HCT116 (cell line): ENCODE measurements around the gene CBFA2T3. TPM values are rescaled to one million over a fixed set of nuclear protein-coding genes. Genes with fewer than 3 reads are reported as not detected.

Source experiments
- ATAC-seq: fragments of 200-7000 bp; cut with Tn5 transposase; 2 replicates; pipeline ENCODE4 v1.9.1; 2020; ENCODE audit warnings: mild to moderate bottlenecking, moderate library complexity
- BruUV-seq: library from RNA; stranded (reverse); fragments of 400-500 nt; replicated peaks from 2 replicates; lab custom pipeline; 2021; lab: Mats Ljungman, UMichigan
- CTCF ChIA-PET: fragments of 300-600 bp; sonication (Branson Sonifier 250); formaldehyde crosslinking; loops from one replicate; lab custom pipeline; 2021; ENCODE audit warnings: antibody characterized with exemption; lab: Charles Lee
- POLR2A ChIA-PET: fragments of 300-600, 350-600 bp; sonication (Branson Sonifier 250); formaldehyde crosslinking; loops from one replicate; lab custom pipeline; 2021; ENCODE audit warnings: antibody characterized with exemption; lab: Charles Lee
- RAD21 ChIA-PET, 2 experiments: fragments of 300-600 bp; sonication (Branson Sonifier 250); formaldehyde crosslinking; loops; one replicate each; lab custom pipeline; 2023; ENCODE audit warnings: low total read pairs in 2 of 2; ENCODE audit not compliant: uncharacterized antibody in 2 of 2, unreplicated experiment in 2 of 2, low non-redundant PET in 1 of 2; lab: Charles Lee
- DNase-seq: peaks from one replicate; pipeline ENCODE4 v3.0.0-alpha.2; 2010; ENCODE audit warnings: low read depth, low spot score
- H2AFZ ChIP-seq: fragments of 200-600 bp; shearing (Covaris generic), sonication (generic); 2 replicates; pipeline ENCODE4 v1.6.1; 2017; ENCODE audit warnings: low read depth, mixed run types, mixed read lengths, antibody characterized with exemption, low read length; ENCODE audit not compliant: poor library complexity, severe bottlenecking
- H3K27ac ChIP-seq: 2 replicates; pipeline ENCODE4 v1.5.1; 2012; ENCODE audit warnings: low read depth, low read length
- H3K27me3 ChIP-seq: fragments of 200-600 bp; sonication (generic); 2 replicates; pipeline ENCODE4 v1.6.1; 2016; ENCODE audit warnings: mixed run types, low read length, mixed read lengths; ENCODE audit not compliant: insufficient read depth
- H3K36me3 ChIP-seq, 2 experiments: fragments of 200-500 bp in 1 of 2; fragments of 200-600 bp in 1 of 2; sonication (Bioruptor generic) in 1 of 2; sonication (generic) in 1 of 2; 2 replicates each; pipeline versions ENCODE4 v1.5.1 to v1.6.1; 2014 to 2016; ENCODE audit warnings: low read length in 2 of 2, inconsistent platforms in 1 of 2, mixed read lengths in 1 of 2, mixed run types in 1 of 2; ENCODE audit not compliant: insufficient read depth in 2 of 2, control insufficient read depth in 1 of 2
- H3K4me1 ChIP-seq, 2 experiments: fragments of 200-600 bp in 1 of 2; sonication (generic) in 1 of 2; 2 replicates each; pipeline versions ENCODE4 v1.5.1 to v1.6.1; 2012 to 2017; ENCODE audit warnings: low read length in 2 of 2, inconsistent platforms in 1 of 2, mild to moderate bottlenecking in 1 of 2, mixed read lengths in 1 of 2, mixed run types in 1 of 2, moderate library complexity in 1 of 2; ENCODE audit not compliant: insufficient read depth in 2 of 2, control insufficient read depth in 1 of 2
- H3K4me2 ChIP-seq: fragments of 200-600 bp; sonication (generic); 2 replicates; pipeline ENCODE4 v1.6.1; 2017; ENCODE audit warnings: mixed run types, low read length, mixed read lengths
- H3K4me3 ChIP-seq, 2 experiments: fragments of 200-600 bp in 1 of 2; sonication (generic) in 1 of 2; replicated peaks in 1 of 2; 2 replicates each; pipeline ENCODE4 v1.5.1; 2011 to 2016; ENCODE audit warnings: low read length in 2 of 2, control low read depth in 1 of 2, low read depth in 1 of 2, mild to moderate bottlenecking in 1 of 2, mixed read lengths in 1 of 2, mixed run types in 1 of 2
- H3K79me2 ChIP-seq: fragments of 200-600 bp; sonication (generic); 2 replicates; pipeline ENCODE4 v1.6.1; 2017; ENCODE audit warnings: mild to moderate bottlenecking, mixed run types, low read length, moderate library complexity, mixed read lengths; ENCODE audit not compliant: insufficient read depth
- H3K9ac ChIP-seq: fragments of 200-600 bp; sonication (generic); 2 replicates; pipeline ENCODE4 v1.6.1; 2016; ENCODE audit warnings: low read length, mixed read lengths
- H3K9me2 ChIP-seq: fragments of 200-600 bp; sonication (generic), shearing (Covaris generic); 2 replicates; pipeline ENCODE4 v1.6.1; 2017; ENCODE audit warnings: mixed run types, mild to moderate bottlenecking, moderate library complexity; ENCODE audit not compliant: insufficient read depth
- H3K9me3 ChIP-seq, 2 experiments: fragments of 200-500 bp in 1 of 2; fragments of 200-600 bp in 1 of 2; sonication (Bioruptor generic) in 1 of 2; sonication (generic) in 1 of 2; 2 replicates each; pipeline ENCODE4 v1.6.1; 2014 to 2017; ENCODE audit warnings: low read length in 2 of 2, mixed read lengths in 2 of 2, inconsistent platforms in 1 of 2, low read depth in 1 of 2, mild to moderate bottlenecking in 1 of 2, mixed run types in 1 of 2, moderate library complexity in 1 of 2; ENCODE audit not compliant: control insufficient read depth in 1 of 2, insufficient read depth in 1 of 2
- H4K20me1 ChIP-seq: fragments of 200-600 bp; sonication (generic), shearing (Covaris generic); 2 replicates; pipeline ENCODE4 v1.6.1; 2017; ENCODE audit warnings: mixed run types, mild to moderate bottlenecking, moderate library complexity; ENCODE audit not compliant: insufficient read depth
- CBX3 ChIP-seq: IDR thresholded peaks from 2 replicates; pipeline ENCODE4 v1.6.1; 2012; ENCODE audit warnings: low read depth
- EZH2 ChIP-seq: fragments of 200-600 bp; sonication (generic); IDR thresholded peaks from 2 replicates; pipeline ENCODE4 v1.6.1; 2017; ENCODE audit warnings: antibody characterized with exemption, mixed run types
- EZH2phosphoT487 ChIP-seq: fragments of 200-600 bp; IDR thresholded peaks from 2 replicates; pipeline ENCODE4 v1.6.1; 2018; ENCODE audit warnings: antibody characterized with exemption, borderline replicate concordance
- RAD21 ChIP-seq: IDR thresholded peaks from 2 replicates; pipeline ENCODE4 v1.6.1; 2012; ENCODE audit warnings: low read depth, mild to moderate bottlenecking
- SIN3A ChIP-seq: IDR thresholded peaks from 2 replicates; pipeline ENCODE4 v1.6.1; 2012; ENCODE audit warnings: low read depth
- TCF7L2 ChIP-seq: IDR thresholded peaks from 2 replicates; pipeline ENCODE4 v1.7.0; 2011; ENCODE audit warnings: borderline replicate concordance, inconsistent platforms; ENCODE audit not compliant: insufficient read depth, insufficient read length; ENCODE audit errors: extremely low read depth
- intact Hi-C: fragments of 100-400 bp; cut with micrococcal nuclease; formaldehyde crosslinking; loops from 2 replicates; pipeline ENCODE4 v1.10.0; 2022
- total RNA-seq: library from RNA; stranded (reverse); gene quantifications from one replicate; pipeline ENCODE4 v1.2.1, GENCODE V29; 2021; ENCODE audit not compliant: unreplicated experiment

CBFA2T3 gene
- total RNA-seq, 1 experiment from 2014 or later: 19.1 TPM

DNA sequence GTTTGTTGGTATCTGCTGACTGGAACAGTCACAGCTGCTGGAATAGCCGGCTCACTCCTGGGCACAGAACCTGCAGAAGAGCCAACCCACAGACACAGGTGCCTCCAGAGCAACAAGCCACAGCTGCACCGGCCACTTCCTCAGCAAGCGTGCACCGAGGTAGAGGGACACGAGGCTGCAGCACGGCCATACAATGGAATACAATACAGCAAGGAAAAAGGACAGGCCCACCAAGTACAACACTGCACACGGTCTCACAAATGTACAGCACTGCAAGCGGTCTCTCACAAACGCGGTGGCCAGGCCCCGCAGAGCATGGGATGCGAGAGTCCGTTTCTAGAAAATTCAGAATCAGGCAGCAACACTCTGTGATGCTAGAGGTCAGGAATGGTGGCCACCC is 63.1 kb downstream of the CBFA2T3 start:
- H3K27ac ChIP-seq: no peak overlapping the region
- no peak overlapping the region for H2AFZ ChIP-seq
- no peaks in the 10 kb centered on the region for H3K79me2 ChIP-seq
- no peak for TF ChIP-seq RAD21
- TF ChIP-seq TCF7L2: no peak
- no peak for TF ChIP-seq EZH2
- H3K4me1 ChIP-seq: peaks cover 3 to 11% of the 10 kb centered on the region in 2 experiments; a peak in 2 of 4 replicates
- ChIA-PET RAD21 (no interaction called here), CTCF (no interaction called here), POLR2A (interaction anchor here (1.2 kb wide), 1 partner anchor 9 kb away, joined by 3 read pairs; no protein-coding TSS in a partner anchor)
- H3K9ac ChIP-seq: no peak overlapping the region
- no TSS peak for BruUV-seq
- no peak overlapping the region for H3K4me2 ChIP-seq
- DNase-seq (no peak), ATAC-seq (no peak)
- intact Hi-C loops: no loop called here
- no peaks in the 10 kb centered on the region for H3K9me2 ChIP-seq
- H3K9me3 ChIP-seq: peaks cover 0 to 10% of the 10 kb centered on the region in 2 experiments; a peak in 1 of 4 replicates
- no peaks in the 10 kb centered on the region for H3K36me3 ChIP-seq
- H3K27me3 ChIP-seq: no peaks in the 10 kb centered on the region
- no peaks in the 10 kb centered on the region for H4K20me1 ChIP-seq
- H3K4me3 ChIP-seq: no peak overlapping the region

DNA sequence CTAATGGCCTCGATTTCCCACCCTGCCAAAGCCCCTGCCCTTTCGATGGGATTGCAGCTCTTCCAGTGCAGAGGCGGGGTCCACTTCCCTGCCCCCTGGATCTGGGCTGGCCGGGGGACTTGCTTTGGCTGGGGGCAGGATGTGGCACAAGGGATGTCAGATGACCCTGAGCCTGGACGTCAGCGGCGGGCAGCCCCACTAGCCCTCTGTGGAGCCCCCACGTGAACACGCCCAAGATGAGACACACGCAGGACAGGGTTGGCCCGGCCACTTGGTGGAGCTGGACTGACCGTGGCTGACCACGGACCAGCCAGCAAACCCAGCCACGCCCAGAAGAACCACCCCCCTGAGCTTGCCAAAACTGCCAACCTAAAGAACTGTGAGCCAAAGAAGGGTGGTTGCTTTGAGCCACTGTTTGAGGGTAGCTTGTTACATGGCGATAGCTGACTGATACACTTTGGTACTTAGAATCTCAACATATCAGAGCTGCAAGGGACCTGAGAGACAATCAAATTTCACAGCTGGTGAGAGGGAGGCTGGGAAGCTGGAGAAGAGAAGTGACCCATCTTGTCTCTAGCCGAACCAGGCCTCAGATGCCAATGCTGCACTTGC is 63.9 kb downstream of the CBFA2T3 start:
- DNase-seq (no peak), ATAC-seq (no peak)
- RAD21 ChIA-PET: no interaction called here
- Histone ChIP-seq H3K9me3 (peaks cover 0 to 10% of the 10 kb centered on the region in 2 experiments; a peak in 1 of 4 replicates), H3K9me2 (no peaks in the 10 kb centered on the region), H3K27ac (no peak overlapping the region), H3K79me2 (no peaks in the 10 kb centered on the region), H3K9ac (no peak overlapping the region), H4K20me1 (no peaks in the 10 kb centered on the region), H3K27me3 (no peaks in the 10 kb centered on the region)
- intact Hi-C loops: no loop called here
- CTCF ChIA-PET: interaction anchor here (0.6 kb wide), 1 partner anchor 19 kb away, joined by 4 read pairs; no protein-coding TSS in a partner anchor
- no TSS peak for BruUV-seq
- TF ChIP-seq SIN3A: no peak
- no peak for TF ChIP-seq CBX3
- TF ChIP-seq EZH2phosphoT487: no peak
- TF ChIP-seq, all 23 proteins: peak for 0
- POLR2A ChIA-PET: interaction anchor here (1.2 kb wide), 1 partner anchor 10 kb away, joined by 3 read pairs; no protein-coding TSS in a partner anchor
- Histone ChIP-seq H3K4me1 (peaks cover 10 to 15% of the 10 kb centered on the region in 2 experiments), H2AFZ (no peak overlapping the region), H3K4me2 (no peak overlapping the region), H3K36me3 (no peaks in the 10 kb centered on the region), H3K4me3 (no peak overlapping the region)
